Measurements from ENCODE around the gene CD84. TPM values are rescaled to one million over a fixed set of nuclear protein-coding genes. Genes with fewer than 3 reads are reported as not detected.
"Not testable (repeated sequence)": the region's sequence is repeated elsewhere in the genome, so short reads cannot be mapped to it uniquely, and the experiment has no call there.

The CD84 gene
- total RNA-seq, 2 donors from 2014 or later = 3.8 to 13.4 TPM

DNA sequence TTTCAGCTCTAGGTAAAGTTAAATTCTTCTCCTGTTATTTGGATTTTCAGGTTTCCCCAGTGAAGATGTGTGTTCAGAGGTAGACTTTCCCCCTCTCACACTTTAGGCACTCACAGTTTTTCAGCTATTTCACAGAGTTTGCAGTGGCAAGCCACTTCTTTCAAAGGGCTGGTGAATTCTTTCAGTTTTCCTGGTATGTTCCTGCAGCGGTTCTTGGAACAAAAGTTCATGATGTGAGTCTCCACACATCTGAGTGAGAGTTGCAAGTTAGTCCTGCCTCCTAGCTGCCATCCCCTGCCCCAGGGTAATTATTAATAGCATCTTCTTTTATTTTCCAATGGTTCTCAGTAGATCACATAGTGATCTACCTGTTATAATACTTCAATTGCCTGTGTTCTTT is 27.3 kb upstream of the CD84 start:
- Mint-ChIP-seq H3K36me3 (peaks cover 35% of the 10 kb centered on the region), H3K27ac (peak overlapping the region; percentile 92 to 97), H3K4me1 (ENCODE audit: low read depth in 2 of 2) (peaks cover 38 to 46% of the 10 kb centered on the region in 2 donors), H3K4me3 (peak overlapping the region; percentile 77), H3K27me3 (no peaks in the 10 kb centered on the region), H3K9me3 (peaks cover 10% of the 10 kb centered on the region)
- ATAC-seq (no peak), DNase-seq (ENCODE audit: low spot score) (no peak)

- Mint-ChIP-seq H3K27ac (peak overlapping the region; percentile 92 to 97), H3K9me3 (peaks cover 14% of the 10 kb centered on the region), H3K4me3 (peak overlapping the region; percentile 77), H3K36me3 (peaks cover 38% of the 10 kb centered on the region), H3K4me1 (ENCODE audit: low read depth in 2 of 2) (peaks cover 33 to 42% of the 10 kb centered on the region in 2 donors), H3K27me3 (no peaks in the 10 kb centered on the region)
- DNase-seq (ENCODE audit: low spot score) (no peak), ATAC-seq (no peak)
Observed at GRCh38 chr1:160605792-160606479, 26.6 kb upstream of the CD84 start.

GRCh38 chr1:160605205-160605604 is 25.9 kb upstream of the CD84 start:
- H3K27ac Mint-ChIP-seq = peak overlapping the region; percentile 26 to 97
- H3K36me3 Mint-ChIP-seq = peaks cover 37% of the 10 kb centered on the region
- H3K4me3 Mint-ChIP-seq = no peak overlapping the region
- DNase-seq (ENCODE audit: low spot score) (no peak), ATAC-seq (no peak)
- no peaks in the 10 kb centered on the region for H3K27me3 Mint-ChIP-seq
- peaks cover 31 to 40% of the 10 kb centered on the region in 2 donors for H3K4me1 Mint-ChIP-seq (ENCODE audit: low read depth in 2 of 2)
- H3K9me3 Mint-ChIP-seq = peaks cover 14% of the 10 kb centered on the region

- Mint-ChIP-seq H3K4me3 (no peak overlapping the region), H3K27me3 (no peaks in the 10 kb centered on the region), H3K4me1 (ENCODE audit: low read depth in 2 of 2) (peaks cover 6 to 9% of the 10 kb centered on the region in 2 donors), H3K27ac (no peak overlapping the region), H3K9me3 (peaks cover 15% of the 10 kb centered on the region), H3K36me3 (peaks cover 30% of the 10 kb centered on the region)
- ATAC-seq (no peak), DNase-seq (ENCODE audit: low spot score) (no peak)
Observed at GRCh38 chr1:160597705-160598104, 18.4 kb upstream of the CD84 start.

GRCh38 chr1:160597051-160597450 is 17.8 kb upstream of the CD84 start:
- ATAC-seq (no peak), DNase-seq (ENCODE audit: low spot score) (no peak)
- Mint-ChIP-seq H3K36me3 (peaks cover 30% of the 10 kb centered on the region), H3K9me3 (peaks cover 15% of the 10 kb centered on the region), H3K27me3 (no peaks in the 10 kb centered on the region), H3K4me1 (ENCODE audit: low read depth in 2 of 2) (peaks cover 6 to 14% of the 10 kb centered on the region in 2 donors), H3K27ac (no peak overlapping the region), H3K4me3 (no peak overlapping the region)

DNA sequence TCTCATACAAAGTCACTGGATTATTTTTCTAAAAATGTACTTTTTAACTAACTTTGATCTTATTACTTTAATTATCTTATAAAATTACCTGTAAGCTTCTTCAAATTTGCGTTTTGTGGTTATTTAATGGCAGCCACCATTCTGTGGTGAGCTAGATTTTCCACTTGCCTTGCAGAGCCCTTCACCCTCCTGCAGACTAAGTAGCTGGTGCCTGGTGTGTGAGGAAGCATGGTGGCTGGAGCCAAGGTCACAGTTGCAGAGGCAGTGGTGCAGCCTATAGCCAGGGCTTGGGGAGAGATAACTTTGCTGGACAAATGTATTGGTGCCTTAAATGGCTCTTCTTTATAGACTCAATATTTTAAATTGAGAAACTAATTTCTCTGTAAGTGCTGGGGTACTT is 11.2 kb upstream of the CD84 start:
- Mint-ChIP-seq H3K9me3 (peaks cover 5% of the 10 kb centered on the region), H3K4me3 (no peak overlapping the region), H3K27me3 (no peaks in the 10 kb centered on the region), H3K4me1 (ENCODE audit: low read depth in 2 of 2) (peaks cover 0 to 20% of the 10 kb centered on the region in 2 donors), H3K27ac (no peak overlapping the region), H3K36me3 (peaks cover 22% of the 10 kb centered on the region)
- ATAC-seq (no peak), DNase-seq (ENCODE audit: low spot score) (no peak)

DNA sequence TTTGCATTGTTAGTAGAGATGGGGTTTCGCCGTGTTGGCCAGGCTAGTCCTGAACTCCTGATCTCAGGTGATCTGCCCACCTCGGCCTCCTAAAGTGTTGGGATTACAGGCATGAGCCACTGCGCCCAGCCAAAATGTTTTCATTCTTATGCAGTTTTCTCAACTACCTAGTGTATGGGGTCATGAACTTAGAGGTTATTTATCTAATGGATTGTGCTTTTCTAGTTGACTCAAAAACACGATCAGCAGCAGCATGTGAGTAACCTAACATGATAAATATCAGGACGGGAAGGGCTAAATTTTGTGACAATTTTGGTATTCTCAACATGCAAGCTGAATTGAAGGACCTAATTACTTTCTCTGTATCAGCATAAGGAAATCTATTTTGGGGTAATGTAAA is 9.2 kb upstream of the CD84 start:
- peaks cover 4% of the 10 kb centered on the region for H3K9me3 Mint-ChIP-seq
- no peak overlapping the region for H3K4me3 Mint-ChIP-seq
- peaks cover 3 to 25% of the 10 kb centered on the region in 2 donors for H3K4me1 Mint-ChIP-seq (ENCODE audit: low read depth in 2 of 2)
- no peak for DNase-seq (ENCODE audit: low spot score)
- ATAC-seq = no peak
- peaks cover 17% of the 10 kb centered on the region for H3K36me3 Mint-ChIP-seq
- no peak overlapping the region for H3K27ac Mint-ChIP-seq
- H3K27me3 Mint-ChIP-seq = no peaks in the 10 kb centered on the region

GRCh38 chr1:160584784-160585183 is 5.5 kb upstream of the CD84 start:
- Mint-ChIP-seq H3K27me3 (no peaks in the 10 kb centered on the region), H3K36me3 (peaks cover 16% of the 10 kb centered on the region), H3K9me3 (peaks cover 7% of the 10 kb centered on the region), H3K4me1 (ENCODE audit: low read depth in 2 of 2) (peaks cover 12 to 33% of the 10 kb centered on the region in 2 donors), H3K27ac (peak overlapping the region in 1 of 2 donors; percentile 29), H3K4me3 (no peak overlapping the region)
- ATAC-seq (no peak), DNase-seq (ENCODE audit: low spot score) (no peak)

GRCh38 chr1:160582976-160583375 is 3.7 kb upstream of the CD84 start:
- H3K4me3 Mint-ChIP-seq, H3K27me3 Mint-ChIP-seq: not testable (repeated sequence)
- peaks cover 15 to 51% of the 10 kb centered on the region in 2 donors for H3K4me1 Mint-ChIP-seq (ENCODE audit: low read depth in 2 of 2)

DNA sequence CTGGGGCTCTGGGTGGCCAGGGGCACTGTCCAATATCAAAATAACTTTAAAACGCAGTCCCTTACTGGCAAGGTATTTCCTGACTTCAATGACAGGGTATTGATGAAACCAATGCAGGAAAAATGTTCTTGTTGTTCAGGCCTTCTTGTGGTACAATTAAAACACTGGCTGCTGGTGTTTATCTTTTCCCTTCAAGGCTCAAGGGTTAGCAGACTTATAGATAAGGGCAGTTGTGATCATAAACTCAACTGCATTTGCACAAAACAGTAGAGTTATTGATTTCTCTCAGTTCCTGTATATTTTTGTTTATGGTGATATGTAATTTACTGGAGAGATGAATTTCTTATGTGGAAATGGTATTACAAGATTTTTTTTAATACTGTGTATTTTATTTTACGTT is 2.7 kb upstream of the CD84 start:
- Mint-ChIP-seq H3K27ac (no peak overlapping the region), H3K4me3 (no peak overlapping the region), H3K4me1 (ENCODE audit: low read depth in 2 of 2) (peaks cover 21 to 61% of the 10 kb centered on the region in 2 donors), H3K36me3 (peaks cover 16% of the 10 kb centered on the region), H3K9me3 (peaks cover 7% of the 10 kb centered on the region), H3K27me3 (no peaks in the 10 kb centered on the region)
- DNase-seq (ENCODE audit: low spot score) = no peak
- ATAC-seq = no peak

More at GRCh38 chr1:160582976-160583375, 3.7 kb upstream of the CD84 start:
- DNase-seq (ENCODE audit: low spot score); H3K9me3 Mint-ChIP-seq; ATAC-seq: not testable (repeated sequence)
- Mint-ChIP-seq H3K36me3 (peaks cover 16% of the 10 kb centered on the region), H3K27ac (peak overlapping the region in 1 of 2 donors; percentile 5)

DNA sequence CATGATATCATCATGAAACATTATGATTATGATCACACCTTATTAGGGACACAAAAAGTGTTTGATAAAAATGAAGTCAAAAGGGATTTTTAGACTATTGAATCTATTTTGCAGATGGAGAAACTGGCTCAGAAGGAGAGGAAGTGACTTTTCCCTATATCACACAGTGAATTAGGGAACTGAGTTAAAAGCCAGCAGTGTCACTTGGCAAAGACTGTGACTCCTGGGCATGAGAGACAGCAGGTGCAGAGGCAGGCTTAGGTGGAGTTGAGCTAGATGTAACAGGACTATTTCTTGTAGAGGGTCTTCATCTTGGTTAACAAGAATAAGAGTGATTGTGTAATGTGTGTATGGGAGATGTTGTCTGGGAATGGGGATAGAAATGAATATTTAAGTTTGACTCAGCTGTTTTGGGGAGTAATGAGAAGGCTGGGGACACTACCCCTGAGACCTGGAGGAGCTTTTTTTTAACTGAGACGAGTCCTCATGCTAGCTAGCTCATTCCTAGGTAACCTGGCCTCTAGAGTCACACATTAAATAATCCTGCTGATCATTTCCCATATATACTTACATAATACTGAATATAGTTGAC is 1.0 kb upstream of the CD84 start:
- Mint-ChIP-seq H3K36me3 (peaks cover 11% of the 10 kb centered on the region), H3K4me1 (ENCODE audit: low read depth in 2 of 2) (peaks cover 30 to 66% of the 10 kb centered on the region in 2 donors), H3K9me3 (peaks cover 7% of the 10 kb centered on the region), H3K27ac (peak overlapping the region; percentile 1 to 74), H3K4me3 (peak overlapping the region; percentile 4), H3K27me3 (no peaks in the 10 kb centered on the region)
- no peak for ATAC-seq
- no peak for DNase-seq (ENCODE audit: low spot score)

DNA sequence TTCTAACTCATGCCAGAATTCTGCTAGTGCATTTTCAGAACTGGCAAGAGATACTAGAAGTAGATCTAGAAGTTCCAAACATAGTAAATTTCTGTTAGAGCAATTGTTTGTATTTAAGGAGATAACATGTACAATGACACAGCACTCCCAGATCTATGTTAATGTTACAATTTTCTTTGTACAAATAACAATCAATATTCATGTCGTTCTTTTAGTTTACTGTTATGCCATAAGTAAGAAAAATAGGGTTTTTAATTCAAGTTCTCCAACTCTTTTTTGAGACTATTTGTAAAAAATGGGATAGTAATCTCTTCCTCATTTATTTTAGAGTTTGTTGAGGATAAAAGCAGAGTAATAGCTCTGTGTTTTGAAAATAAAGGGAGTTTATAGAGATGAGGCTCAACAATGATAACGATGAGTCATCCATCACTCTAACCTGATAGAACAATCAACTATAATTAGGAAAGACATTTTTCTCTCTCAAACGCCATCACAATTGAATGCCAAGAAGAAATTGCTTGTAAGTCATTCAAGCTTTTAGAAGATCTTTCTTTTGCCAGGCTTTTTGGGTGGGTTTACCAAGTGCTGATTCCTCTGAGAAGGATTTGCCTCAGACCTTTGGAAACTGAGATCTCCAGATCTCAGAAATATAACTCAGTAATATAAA is 638 bp downstream of the CD84 start:
- H3K4me3 Mint-ChIP-seq = peak overlapping the region; percentile 76
- DNase-seq (ENCODE audit: low spot score) (no peak), ATAC-seq (no peak)
- H3K27ac Mint-ChIP-seq = peak overlapping the region; percentile 74 to 77
- peaks cover 32 to 72% of the 10 kb centered on the region in 2 donors for H3K4me1 Mint-ChIP-seq (ENCODE audit: low read depth in 2 of 2)
- H3K27me3 Mint-ChIP-seq = no peaks in the 10 kb centered on the region
- peaks cover 4% of the 10 kb centered on the region for H3K9me3 Mint-ChIP-seq
- peaks cover 6% of the 10 kb centered on the region for H3K36me3 Mint-ChIP-seq

DNA sequence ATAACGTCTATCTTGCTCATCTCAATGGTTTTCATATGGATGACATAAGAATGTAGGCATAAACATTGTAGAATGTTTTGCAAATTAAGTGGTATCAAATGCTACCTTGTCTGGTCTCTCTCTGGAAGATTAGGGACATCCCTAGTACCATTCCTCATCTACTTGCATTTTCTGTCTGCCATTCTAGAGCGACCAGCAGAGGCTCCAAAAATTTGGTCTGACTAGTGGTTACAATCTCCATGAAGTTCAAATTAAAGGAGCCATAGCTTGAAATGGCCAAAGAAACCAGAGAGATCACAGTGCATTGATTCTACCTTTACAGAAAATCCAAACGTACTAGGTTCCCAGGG is 1.1 kb downstream of the CD84 start:
- peak overlapping the region; percentile 76 for H3K4me3 Mint-ChIP-seq
- H3K27ac Mint-ChIP-seq = peak overlapping the region; percentile 74 to 77
- H3K9me3 Mint-ChIP-seq = peaks cover 1% of the 10 kb centered on the region
- DNase-seq (ENCODE audit: low spot score) = no peak
- no peak for ATAC-seq
- H3K27me3 Mint-ChIP-seq = no peaks in the 10 kb centered on the region
- H3K4me1 Mint-ChIP-seq (ENCODE audit: low read depth in 2 of 2) = peaks cover 32 to 77% of the 10 kb centered on the region in 2 donors
- H3K36me3 Mint-ChIP-seq = peaks cover 2% of the 10 kb centered on the region

GRCh38 chr1:160577671-160578070 is 1.6 kb downstream of the CD84 start:
- Mint-ChIP-seq H3K4me3 (peak overlapping the region; percentile 76), H3K27me3 (no peaks in the 10 kb centered on the region), H3K9me3 (no peaks in the 10 kb centered on the region), H3K27ac (peak overlapping the region; percentile 74 to 77), H3K36me3 (no peaks in the 10 kb centered on the region), H3K4me1 (ENCODE audit: low read depth in 2 of 2) (peaks cover 32 to 78% of the 10 kb centered on the region in 2 donors)
- ATAC-seq (no peak), DNase-seq (ENCODE audit: low spot score) (no peak)

Data from natural killer cell treated with Interleukin-12 subunit alpha and Interleukin-12 subunit beta and Interleukin-15 and Interleukin-18, amount 100 ng/mL, for 72 hours (primary cell).